Activated gamma-delta T cell (primary cell): ENCODE data around the gene SNAP29.
"Not testable (repeated sequence)": the region's sequence is repeated elsewhere in the genome, so short reads cannot be mapped to it uniquely, and the experiment has no call there.

ENCODE experiments used
- DNase-seq: peaks from one replicate; lab custom pipeline; 2025; lab: John Stamatoyannopoulos, UW

SNAP29 gene

GRCh38 chr22:20901093-20902033 is 42.6 kb downstream of the SNAP29 start:
- DNase-seq = not testable (repeated sequence)

GRCh38 chr22:20903093-20903492 is 44.3 kb downstream of the SNAP29 start:
- DNase-seq = no peak

GRCh38 chr22:20904008-20904979 is 45.5 kb downstream of the SNAP29 start:
- no peak for DNase-seq

- no peak for DNase-seq
Observed at GRCh38 chr22:20904980-20905355, 46.2 kb downstream of the SNAP29 start.

- no peak for DNase-seq
Observed at GRCh38 chr22:20905415-20906386, 46.9 kb downstream of the SNAP29 start.

- DNase-seq = no peak
Observed at GRCh38 chr22:20906387-20906767, 47.6 kb downstream of the SNAP29 start.

- not testable (repeated sequence) for DNase-seq
Observed at GRCh38 chr22:20908717-20909116, 49.9 kb downstream of the SNAP29 start.

GRCh38 chr22:20909543-20910303 is 50.9 kb downstream of the SNAP29 start:
- no peak for DNase-seq

- DNase-seq = no peak
Observed at GRCh38 chr22:20912494-20912893, 53.7 kb downstream of the SNAP29 start.

GRCh38 chr22:20916916-20917810 is 58.4 kb downstream of the SNAP29 start, which contains the start of gene CRKL:
Gene CRKL, plus strand, starts transcription at chr22:20917407. Its CDS starts 528 bp downstream, at chr22:20917935.
- DNase-seq = peak; percentile 96

- DNase-seq = no peak
Observed at GRCh38 chr22:20918663-20919218, 59.9 kb downstream of the SNAP29 start.

GRCh38 chr22:20919718-20920117 is 60.9 kb downstream of the SNAP29 start:
- DNase-seq = no peak

- DNase-seq = no peak
Observed at GRCh38 chr22:20920881-20921203, 62.0 kb downstream of the SNAP29 start.

- DNase-seq = no peak
Observed at GRCh38 chr22:20922141-20922751, 63.4 kb downstream of the SNAP29 start.

- no peak for DNase-seq
Observed at GRCh38 chr22:20926243-20926642, 67.4 kb downstream of the SNAP29 start.

- DNase-seq = no peak
Observed at GRCh38 chr22:20927940-20928572, 69.2 kb downstream of the SNAP29 start.

- no peak for DNase-seq
Observed at GRCh38 chr22:20928573-20928967, 69.8 kb downstream of the SNAP29 start.

GRCh38 chr22:20930004-20930403 is 71.2 kb downstream of the SNAP29 start:
- no peak for DNase-seq
